Stimulated activated CD4-positive, alpha-beta T cell treated with anti-CD3 and anti-CD28 coated beads, Interleukin-4, amount 100 ng/mL, for 24 hours (primary cell): Measurements from ENCODE around the gene NUBP1.

ENCODE experiments used
- DNase-seq: peaks from one replicate; pipeline ENCODE4 v3.0.0-alpha.2; 2020

NUBP1 gene

GRCh38 chr16:10808850-10809249 lies 65.2 kb downstream of the NUBP1 start:
- no peak for DNase-seq

- no peak for DNase-seq
These were observed 66.1 kb downstream of the NUBP1 start for GRCh38 chr16:10809706-10810105.

- DNase-seq = no peak
These were observed 68.9 kb downstream of the NUBP1 start for GRCh38 chr16:10812312-10813098.

DNA sequence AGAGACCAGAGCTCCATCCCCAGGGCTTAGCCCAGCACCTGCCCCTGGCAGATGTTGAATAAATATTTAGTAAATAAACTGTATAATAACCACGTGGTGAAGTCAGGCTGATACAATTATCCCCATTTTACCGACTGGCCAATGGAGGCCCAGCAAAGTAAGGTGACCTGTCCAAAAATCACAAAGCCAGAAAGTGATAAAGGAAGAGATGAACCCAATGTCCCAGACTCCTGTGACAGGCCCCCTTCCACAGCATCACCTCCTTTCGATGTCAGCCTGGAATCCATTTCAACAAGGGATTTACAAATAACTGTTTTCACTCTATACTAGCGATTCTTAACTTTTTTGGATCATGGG lies 69.4 kb downstream of the NUBP1 start:
- DNase-seq = no peak

DNA sequence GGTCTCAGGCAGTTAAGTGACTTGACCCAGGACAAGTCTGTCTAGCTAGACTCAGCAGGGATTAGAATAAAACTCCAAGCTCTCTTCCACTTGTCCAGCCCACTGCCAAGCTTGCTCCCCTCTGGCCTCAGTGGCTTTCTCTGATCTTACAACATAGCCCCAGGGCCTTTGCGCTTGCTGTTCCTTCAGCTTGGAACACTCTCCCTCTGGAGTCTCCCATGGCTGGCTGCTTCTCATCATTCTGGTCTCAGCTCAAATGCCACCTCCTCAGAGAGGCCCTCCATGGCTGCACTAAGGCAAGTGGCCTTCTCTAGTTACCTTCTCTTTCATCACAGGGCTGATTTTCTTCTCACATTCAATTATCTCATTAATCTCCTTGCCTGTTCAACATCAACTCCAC lies 73.9 kb downstream of the NUBP1 start:
- no peak for DNase-seq

DNA sequence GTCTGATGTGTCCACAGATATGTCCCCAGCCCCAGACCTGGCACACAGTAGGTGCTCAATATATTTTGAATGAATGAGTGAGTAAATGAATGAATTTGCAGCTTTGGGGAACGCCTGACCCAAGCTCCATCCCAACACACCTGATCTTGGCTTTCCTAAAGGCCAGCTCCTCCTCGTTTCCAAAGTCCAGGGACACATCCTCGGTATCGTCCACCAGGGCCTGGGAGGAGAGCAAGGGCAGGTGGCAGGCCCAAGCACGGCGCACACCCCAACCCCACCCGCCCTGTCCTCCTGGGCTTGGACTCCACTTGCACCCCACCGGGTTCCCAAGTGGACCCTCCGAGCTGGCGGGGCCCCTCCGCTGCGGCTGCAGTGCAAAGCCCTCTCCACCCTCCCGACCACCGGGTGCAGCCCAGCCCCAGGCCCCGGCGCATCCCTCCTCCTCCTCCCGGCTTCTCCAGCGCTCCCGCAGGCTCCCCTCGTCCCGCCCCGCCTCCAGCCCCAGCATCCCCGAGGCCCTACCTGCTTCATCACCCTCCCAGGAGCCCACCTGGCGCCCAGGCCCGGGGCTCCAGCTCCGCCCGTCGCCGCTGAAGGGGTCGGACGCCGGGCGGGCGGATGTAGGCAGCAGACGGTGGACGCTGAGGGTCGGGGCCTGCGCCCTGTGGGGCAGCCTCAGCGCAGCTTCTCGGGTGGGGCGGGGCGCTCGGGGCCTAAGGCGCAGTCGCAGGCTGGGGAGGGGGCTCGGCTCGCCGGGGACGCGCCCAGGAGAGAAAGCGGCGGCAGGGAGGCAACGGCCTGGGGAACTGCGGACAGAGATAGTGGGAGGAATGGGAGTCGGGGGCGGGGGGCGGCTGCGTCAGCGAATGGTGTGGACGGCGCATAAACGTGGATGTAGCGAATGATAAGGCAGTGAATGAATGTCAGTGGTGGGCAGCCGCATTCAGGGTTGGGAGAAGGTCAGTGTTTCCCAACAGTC lies 74.6 kb downstream of the NUBP1 start, which contains the start of gene TVP23A:
Gene TVP23A, minus strand, starts transcription at position 832 of the 979 bp plus-strand sequence. Its CDS starts 301 bp downstream, at position 531.
- no peak for DNase-seq
